Measurements from ENCODE around the gene CAPN14.
"Not testable (repeated sequence)": the region's sequence is repeated elsewhere in the genome, so short reads cannot be mapped to it uniquely, and the experiment has no call there.

The CAPN14 gene

DNA sequence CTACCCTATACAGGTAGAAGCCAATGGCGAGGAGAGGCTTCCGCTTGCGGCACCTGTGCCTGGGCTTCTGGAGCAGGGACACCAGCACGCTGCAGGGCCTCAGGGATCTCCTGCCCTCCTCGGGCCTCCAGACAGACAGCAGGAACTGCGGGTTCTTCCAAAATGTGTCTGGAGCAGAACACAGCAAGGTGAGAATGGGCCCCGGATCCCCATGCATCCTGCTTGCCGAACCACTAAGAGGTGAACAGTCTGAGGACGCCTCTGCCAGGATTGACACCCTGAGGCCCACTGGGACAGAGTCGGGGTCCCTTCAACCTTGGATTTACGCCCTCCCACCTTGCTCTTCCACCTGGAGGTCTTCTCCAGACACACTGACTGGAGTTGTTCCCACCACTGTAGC is 25.4 kb downstream of the CAPN14 start:
- DNase-seq: no peak

DNA sequence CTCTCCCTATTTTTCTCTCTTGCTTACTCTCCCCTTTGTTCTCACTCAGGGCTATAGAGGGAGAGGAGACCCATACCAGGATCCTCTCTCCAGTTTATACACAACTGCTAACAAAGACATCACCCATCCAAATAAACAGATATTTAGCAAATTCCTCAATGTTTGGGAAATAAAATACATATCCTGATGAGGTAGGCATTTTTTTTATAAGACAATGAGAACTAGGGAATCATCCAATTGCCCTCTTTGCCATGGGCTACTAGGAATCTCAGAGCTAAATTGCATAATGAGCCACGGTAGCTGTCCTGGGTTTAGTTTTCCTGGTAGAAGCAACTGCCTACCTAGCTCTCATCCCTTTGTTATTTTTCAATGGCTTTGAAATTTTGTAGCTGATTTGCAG is 27.1 kb downstream of the CAPN14 start:
- DNase-seq: no peak

DNA sequence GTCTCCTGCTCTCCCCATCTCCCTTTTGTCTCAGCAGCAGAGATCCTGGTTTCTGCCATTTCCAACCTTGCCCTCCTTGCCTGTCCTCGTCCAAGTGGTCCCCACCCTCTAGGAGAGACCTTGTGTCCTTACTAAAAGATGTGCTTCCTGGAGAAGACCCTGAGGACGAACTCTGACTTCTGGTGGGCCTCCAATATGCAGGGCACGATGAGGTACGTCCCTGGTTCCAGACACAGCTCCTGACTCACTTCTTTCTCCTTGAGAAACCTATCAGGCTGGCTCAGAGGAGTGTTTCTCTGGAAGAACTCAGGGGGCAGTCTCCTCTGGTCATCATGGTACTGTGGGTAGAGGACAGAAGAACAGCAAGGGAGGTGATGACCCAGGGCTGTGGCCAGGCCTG is 28.2 kb downstream of the CAPN14 start:
- DNase-seq: no peak

DNA sequence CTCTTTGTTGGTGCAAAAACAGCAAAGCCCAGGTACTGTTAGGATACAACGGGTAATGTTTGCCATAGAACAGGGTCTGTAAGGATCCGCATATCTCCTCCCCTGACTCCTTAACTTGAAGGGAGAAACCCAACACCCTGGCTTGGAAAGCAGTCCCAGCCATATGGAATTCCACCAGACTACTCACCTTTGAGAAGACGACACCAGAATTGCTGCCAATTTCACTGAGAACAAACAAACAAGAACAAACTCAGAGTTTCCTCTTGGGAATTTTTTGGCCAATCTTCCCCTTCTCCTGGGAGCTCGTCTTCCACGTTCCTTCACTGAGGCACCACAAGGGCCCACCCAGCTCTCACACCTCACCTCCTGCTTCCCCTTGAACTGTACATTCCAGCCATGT is 29.2 kb downstream of the CAPN14 start:
- no peak for DNase-seq

DNA sequence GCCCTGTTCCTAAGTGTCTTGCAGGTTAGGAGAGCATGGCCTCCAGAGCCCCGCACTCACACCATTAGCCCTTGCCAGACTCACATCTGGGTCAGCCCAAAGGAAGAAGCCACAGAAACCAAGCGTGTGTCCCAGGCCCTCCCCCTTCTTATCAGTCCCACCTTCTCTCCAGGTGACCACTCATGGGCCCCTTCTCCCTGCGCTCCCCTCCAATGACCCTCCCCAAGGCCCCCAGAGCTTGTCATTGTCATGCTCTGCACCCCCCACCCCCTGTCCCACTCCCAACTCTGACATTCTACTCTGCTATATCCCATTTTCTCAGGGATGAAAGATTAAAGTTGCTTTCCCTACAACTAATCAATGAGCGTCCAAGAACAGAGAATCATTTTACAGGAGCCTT is 30.1 kb downstream of the CAPN14 start:
- no peak for DNase-seq

DNA sequence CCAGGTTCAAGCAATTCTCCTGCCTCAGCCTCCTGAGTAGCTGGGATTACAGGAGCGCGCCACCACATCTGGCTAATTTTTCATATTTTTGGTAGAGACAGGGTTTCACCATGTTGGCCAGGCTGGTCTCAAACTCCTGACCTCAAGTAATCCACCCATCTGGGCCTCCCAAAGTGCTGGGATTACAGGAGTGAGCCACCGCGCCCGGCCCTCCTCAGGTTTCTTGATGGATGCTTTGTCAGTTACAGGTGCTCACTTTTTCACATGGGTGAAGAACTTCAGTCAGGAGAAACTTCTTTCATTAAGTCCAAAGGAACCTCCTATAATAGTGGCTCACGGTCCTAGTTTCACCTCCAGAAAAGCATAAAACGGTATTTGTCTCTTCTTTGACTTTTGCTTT is 33.3 kb downstream of the CAPN14 start:
- not testable (repeated sequence) for DNase-seq

DNA sequence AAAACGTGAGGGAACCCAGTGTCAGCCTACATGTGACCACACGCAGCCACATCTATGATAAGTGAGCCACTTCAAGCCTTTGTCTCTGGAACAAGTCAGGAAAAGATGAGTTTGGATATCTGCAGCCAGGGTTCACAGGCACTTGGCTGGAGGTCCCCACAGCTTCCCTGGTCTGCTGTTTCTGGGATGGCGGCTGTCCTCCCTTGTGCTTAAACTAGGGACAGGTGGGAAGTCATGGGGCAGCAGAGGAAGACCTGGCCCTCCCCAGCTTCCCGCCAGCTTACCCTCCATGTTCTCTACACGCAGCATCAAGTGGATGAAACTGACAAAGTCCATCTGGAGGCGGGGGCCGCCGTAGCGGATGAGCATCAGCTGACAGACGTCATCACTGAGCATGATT is 40.6 kb downstream of the CAPN14 start:
- DNase-seq: no peak

DNA sequence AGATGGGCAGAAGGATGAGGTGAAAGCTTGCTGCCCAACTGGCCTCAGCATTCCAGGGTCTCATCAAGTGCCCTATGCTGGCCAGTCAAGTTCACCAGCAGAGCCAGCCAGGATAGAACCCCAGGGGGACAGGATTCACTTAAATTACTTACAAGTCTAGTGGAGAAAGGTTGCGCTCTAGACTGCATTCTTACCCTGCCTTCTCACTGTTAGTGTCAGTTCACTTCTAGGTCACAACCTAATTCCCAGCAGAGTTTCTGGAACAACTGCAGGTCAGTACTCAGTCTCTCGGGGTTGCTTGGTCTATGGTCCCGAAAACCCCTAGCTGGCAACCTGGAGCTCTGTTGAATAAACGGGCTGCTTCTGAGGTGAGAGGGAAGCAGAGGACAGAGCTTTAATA is 46.2 kb downstream of the CAPN14 start:
- DNase-seq: no peak

DNA sequence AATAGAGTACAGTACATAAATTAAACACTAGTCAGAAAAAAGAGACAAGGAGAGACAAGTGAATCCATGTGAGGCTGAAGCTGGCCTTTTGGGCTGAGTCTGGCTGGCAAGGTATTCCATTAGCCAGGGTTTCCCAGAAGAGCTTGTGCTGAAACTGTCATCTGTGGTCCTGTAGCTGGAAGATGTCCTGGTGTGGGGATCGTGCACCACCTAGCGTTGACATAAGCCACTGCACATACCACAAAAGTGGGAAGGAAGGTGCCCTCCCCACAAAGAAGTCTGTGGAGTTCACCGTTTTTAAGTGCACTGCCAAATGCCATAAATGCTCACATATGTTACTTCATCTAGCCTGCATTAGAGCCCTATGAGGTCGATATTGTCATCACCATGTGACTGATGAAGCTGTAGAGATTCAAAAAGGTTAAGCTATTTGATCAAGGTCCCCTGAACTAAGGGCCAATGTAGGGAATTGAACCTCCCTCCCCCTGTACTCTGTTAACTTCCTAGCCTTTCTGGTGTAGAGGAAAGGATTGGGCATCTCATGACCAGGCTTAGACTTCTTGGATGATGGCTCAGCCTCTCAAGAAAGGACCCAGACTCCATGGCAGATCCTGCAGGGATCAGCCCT is 47.1 kb downstream of the CAPN14 start:
- DNase-seq: peak; percentile 61

DNA sequence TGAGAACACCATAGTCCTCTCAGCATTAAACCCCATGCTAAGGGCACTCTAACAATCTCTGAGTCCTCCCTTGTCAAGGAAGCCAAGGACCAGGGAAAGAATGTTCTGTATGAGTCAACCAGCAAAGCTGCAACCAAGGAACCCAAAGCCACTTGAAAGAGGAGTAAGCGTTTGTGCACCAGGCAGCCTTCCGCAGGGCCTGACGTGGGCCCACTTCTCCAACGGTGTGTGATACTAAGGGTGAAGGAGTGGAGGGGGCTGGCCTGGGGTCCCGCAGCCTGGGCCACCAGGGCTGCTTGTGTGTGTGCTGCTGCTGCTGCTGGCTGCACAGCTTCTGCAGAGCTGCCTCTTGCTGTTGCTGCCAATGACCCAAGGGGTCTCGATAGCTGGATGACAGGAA is 49.0 kb downstream of the CAPN14 start:
- no peak for DNase-seq

DNA sequence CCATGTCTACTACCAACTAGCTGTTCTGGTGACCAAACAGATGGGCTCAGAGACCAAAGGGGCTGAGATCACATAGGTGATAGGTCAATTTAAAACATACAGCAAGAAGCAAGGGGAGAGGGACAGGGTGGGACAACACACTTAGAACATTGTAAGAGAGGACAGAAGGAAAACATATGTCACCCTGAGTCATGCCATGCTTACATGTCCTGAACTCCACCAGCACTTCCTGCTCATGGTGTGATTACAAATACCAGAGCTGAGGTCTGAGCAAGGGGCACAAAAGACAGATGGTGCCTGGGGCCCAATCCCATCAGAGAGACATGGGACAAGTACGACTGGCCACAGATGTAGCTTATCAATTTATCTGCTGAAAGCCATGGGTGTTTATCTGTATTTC is 50.4 kb downstream of the CAPN14 start:
- DNase-seq: no peak

DNA sequence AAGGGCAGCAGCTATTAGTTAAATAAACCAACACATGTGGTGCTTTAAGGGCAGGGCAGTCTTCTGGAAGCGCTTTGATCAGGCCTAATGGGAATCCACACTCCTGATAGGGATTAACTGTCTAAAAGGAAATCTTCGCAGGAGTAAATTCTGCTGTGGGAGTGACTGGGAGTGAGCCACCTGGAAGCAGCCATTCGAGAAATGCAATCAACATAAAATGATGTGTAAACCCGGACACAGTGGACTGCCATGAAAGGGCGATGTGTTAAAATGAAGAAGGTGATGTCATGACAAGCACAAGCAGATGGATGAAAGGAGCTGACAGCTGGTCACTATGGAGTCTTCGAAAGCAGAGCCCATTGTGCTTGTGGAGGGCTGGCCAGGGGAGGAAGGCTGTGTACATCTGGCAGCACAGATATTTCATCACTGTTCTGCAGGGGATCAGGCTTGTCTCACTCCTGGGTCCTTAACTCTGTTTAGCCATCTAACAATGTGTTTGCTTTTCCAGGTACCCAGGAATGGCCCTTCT is 54.2 kb downstream of the CAPN14 start:
- DNase-seq: no peak

DNA sequence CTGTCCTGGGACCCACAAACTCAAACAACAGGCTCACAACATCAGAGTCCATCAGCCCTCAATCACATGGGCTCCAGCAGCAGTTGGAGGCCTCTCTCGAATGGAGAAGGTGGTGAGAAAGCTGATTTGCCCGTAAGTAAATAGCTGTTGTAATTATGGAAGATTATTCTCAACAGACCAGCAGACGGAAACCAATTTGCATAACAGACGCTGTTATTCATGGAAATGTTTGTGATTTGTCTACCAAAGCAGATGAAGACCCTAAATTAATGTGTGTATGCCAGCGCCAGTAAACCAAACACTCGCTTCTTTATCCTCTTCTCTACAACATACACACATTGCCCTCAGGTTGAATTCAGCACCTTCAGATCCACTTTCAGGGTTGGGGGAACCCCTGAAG is 55.7 kb downstream of the CAPN14 start:
- no peak for DNase-seq

DNA sequence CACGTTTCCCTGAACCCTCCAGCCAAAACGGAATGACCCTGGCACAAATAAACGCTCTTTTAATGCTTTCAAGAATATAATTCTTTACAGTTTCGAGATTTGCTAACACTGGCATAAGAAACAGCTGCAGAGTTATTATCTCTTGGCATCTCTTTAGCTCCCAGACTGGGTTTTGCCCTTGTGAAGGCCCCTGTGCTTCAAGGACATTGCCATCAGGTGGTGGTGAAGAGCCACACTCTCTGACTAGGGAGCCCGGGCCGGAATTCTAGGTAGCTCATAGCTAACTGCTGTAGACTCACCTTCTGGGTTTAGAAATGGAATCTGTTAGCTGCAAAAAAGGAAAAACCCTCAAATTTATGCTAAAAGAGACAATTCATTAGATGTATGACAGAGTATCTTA is 65.8 kb downstream of the CAPN14 start:
- no peak for DNase-seq

DNA sequence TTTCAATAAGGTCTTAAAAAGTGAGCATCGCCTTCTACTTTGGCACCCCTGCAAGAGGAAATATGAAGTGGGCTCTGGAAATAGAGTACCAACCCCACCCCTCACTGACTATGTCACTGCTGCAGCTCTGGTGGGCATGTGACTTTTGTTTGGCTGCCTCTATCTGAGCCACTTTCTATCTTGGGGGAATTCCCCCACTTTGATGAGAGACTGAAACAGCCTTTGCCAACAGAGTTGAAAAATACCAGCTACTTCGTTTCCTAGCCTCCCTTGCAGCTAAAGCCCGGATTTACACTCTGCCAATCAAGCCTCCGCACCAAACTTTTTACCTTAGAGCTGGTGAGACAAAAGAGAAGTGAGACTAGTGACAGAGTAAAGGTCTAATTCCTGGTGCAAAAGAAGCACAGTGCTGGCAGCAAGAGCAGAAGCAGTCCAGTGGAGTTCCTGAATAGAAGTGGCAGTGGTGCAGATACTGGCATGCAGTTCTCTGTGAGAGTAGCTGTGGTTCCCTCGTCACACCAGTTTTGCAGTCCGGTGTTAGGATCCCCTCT is 67.1 kb downstream of the CAPN14 start:
- DNase-seq: no peak

DNA sequence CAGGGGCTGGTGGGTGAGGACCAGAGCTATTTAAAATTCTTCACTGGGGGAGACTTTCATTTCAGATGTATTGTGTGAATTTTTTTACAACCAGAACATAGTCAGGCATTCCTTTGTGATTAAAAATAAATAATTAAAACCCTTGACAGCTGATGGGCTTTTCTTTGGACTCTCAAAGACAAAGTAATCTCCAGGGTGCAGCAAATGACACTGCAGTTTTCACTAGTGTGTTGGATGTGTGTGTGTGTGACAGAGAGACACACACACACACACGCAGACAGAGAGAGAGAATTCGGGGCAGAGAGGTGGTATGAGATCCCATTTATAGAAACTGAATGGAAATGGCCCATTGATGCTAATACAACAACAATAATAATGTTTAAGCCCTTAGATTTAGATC is 68.8 kb downstream of the CAPN14 start:
- no peak for DNase-seq

DNA sequence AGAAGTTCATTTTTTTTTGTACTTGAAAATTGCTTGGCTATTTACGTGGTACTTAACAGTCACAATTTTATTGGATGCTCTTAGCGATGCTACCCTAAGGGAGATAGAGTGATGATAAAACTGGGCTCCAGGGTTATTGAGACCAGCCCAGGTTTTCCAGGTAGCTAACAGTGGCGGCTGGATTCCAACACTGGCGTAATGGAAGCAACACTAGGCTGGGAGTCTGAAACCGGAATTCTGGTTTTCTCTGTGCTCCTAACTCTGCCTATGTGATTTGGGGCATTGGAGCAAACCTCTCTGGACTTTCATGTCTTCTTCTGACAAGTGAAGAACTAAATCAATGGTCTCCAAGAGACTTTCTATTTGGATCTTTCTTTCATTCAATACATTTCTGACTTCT is 69.7 kb downstream of the CAPN14 start:
- no peak for DNase-seq

DNA sequence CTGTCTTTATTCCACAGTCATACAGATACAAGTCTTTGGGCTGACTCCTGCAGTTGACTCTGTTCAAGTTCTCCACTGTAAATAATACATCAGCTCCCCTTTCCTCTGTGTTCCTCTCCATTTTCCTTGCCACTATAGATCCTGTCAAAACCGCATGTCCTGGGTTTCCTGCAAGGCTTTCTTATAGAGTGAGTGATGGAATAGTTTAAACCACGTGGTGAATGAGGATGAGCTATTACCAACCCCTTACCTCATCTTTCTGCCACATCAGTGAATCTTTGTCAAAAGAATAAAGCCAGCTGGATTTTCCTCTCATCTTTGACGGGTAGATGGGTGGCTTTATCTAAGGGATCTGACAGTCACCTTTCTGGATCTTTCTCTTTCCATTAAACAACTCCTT is 75.2 kb downstream of the CAPN14 start:
- no peak for DNase-seq

DNA sequence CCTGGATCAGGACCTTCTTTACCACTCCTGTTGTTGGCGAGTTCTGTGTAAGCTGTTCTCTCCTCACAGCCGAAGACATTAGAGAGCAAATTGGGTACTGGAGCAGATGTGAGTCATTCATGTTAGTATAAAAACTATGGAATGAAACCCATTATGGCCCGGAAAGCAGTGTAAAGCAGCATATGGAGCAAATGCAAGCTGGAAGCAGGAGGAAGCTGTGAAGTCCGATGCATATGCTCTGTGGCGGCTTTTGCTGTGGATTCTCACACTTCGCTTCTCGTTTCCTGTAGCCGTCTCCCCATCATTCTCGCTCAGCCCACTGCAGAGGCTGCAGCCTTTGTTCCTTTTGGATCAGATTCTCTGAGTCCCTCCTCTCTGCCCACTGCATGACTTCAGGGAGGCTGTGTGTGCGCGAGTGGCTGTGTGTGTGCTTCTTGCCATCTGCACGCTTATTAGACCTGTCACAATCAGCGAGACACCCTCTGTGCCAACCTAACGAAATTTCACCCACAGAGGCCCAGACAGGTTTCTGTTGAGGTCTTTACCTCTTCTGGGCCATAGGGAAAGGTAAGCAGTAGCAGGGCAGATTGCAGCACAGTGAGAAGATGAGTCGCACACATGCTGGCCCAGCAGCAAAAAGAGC is 75.8 kb downstream of the CAPN14 start:
- no peak for DNase-seq

DNA sequence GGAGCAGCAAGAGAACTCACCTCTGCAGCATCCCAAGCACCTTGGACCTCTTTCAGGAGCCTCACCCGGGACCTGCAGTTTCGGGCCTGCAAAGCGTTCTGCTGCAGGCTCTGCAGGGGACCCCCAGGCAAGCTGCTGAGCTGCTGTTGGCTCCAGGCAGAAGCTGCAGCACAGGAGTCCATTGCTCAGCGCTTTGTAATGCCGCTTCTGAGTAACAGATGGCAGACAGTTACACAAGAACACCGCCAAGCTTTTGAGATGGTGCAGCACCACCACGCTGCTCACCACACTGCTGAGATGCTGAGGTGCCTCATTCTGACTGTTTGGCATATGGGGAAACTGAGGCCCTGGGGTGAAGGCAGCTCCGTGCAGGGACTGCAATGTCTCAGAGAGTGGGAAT is 77.2 kb downstream of the CAPN14 start:
- no peak for DNase-seq

DNA sequence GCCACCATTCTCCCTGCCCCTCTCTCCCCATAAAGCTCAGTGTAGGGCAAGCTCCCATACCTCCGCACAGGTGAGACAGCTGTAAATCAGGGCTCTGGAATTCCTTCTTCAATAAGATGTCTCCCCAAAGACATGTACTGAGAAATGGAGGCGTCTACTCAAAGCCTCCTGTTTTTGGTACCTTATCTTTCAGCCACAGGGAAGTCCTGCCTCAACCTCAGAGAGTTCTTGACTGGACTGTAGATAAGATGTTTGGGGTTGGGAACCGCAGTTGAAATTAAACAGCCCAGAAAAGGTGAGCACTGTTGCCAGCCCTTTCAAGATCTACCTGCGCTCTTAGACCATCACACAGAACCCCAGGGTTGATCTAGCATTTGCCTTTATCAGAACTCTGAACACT is 77.6 kb downstream of the CAPN14 start:
- no peak for DNase-seq

DNA sequence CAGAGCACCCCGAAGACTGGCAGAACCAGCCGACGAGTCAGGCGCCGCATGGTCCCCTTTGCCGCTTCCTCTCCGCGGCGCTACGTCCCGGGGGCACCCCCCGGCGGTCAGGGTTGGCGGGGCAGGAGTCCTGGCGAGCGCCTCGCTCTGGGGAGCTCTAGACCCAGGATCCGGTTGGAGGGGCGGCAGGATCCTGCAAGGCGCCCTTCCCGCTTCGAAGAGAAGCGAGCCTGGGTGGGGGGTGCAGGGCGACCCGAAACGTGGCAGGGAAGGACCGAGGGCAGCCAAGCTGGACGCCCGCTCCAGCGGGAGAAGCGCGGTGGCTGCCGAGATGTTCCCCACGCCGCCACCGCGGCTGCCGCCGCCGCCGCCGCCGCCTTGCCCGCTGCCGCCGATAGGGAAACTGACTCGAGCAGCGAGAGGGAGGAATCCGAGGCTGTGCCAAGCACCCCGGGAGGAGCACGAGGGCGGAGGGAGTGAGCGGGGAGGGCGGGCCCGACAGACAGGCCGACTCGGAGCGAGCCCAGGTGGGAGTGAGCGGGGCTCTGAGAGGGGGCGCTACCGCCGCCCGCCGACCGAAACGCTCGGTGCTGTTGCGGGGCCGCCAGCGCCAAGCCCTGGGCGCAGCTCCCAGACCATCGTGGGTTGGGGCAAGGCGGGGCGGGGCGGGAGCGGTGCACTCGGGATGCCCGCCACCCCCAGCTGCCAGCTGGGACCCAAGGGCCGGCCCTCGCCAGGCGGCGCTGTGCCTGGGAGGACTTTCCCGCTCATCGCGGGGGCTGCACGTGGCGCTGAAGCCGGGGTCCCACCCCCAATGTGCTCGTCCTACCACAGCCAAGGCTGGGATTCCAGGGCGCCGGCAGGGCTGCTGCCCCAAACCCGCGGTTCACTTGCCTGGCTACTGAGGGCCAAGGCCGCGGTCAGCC is 79.0 kb downstream of the CAPN14 start, which contains the start of gene GALNT14:
Gene GALNT14, minus strand, starts transcription at position 404 of the 926 bp plus-strand sequence. Its CDS starts 354 bp downstream, at position 50.
- DNase-seq: no peak
